Measurements from ENCODE around the gene COX6A1.

The COX6A1 gene

GRCh38 chr12:120437735-120438494 lies at the start of gene COX6A1:
TSS of gene COX6A1 (plus strand) at chr12:120438113. CDS start at chr12:120438127, 14 bp downstream.
- no peak for DNase-seq

- no peak for DNase-seq
These were observed 49.0 kb upstream of the COX6A1 start for GRCh38 chr12:120388691-120389481.

GRCh38 chr12:120390540-120391120 lies 47.3 kb upstream of the COX6A1 start:
- DNase-seq, result no peak

GRCh38 chr12:120394483-120395367 lies 43.2 kb upstream of the COX6A1 start:
- DNase-seq, result no peak

- DNase-seq, result no peak
These were observed 39.9 kb upstream of the COX6A1 start for GRCh38 chr12:120397824-120398540.

GRCh38 chr12:120399531-120399930 lies 38.4 kb upstream of the COX6A1 start:
- DNase-seq, result no peak

- no peak for DNase-seq
These were observed 35.7 kb upstream of the COX6A1 start for GRCh38 chr12:120402217-120402616.

GRCh38 chr12:120403869-120404268 lies 34.0 kb upstream of the COX6A1 start:
- DNase-seq, result no peak

- no peak for DNase-seq
These were observed 33.6 kb upstream of the COX6A1 start for GRCh38 chr12:120404271-120404670.

- no peak for DNase-seq
These were observed 31.8 kb upstream of the COX6A1 start for GRCh38 chr12:120406069-120406468.

- no peak for DNase-seq
These were observed 31.4 kb upstream of the COX6A1 start for GRCh38 chr12:120406553-120406952.

- DNase-seq, result no peak
These were observed 29.1 kb upstream of the COX6A1 start for GRCh38 chr12:120408771-120409170.

- no peak for DNase-seq
These were observed 25.5 kb upstream of the COX6A1 start for GRCh38 chr12:120412421-120412820.

GRCh38 chr12:120413901-120414695 lies 23.8 kb upstream of the COX6A1 start:
- DNase-seq, result no peak

GRCh38 chr12:120416490-120417216 lies 21.3 kb upstream of the COX6A1 start:
- DNase-seq, result no peak

- no peak for DNase-seq
These were observed 19.9 kb upstream of the COX6A1 start for GRCh38 chr12:120417917-120418580.

GRCh38 chr12:120421701-120422100 lies 16.2 kb upstream of the COX6A1 start:
- DNase-seq, result no peak

- DNase-seq, result no peak
These were observed 14.9 kb upstream of the COX6A1 start for GRCh38 chr12:120422892-120423456.

- DNase-seq, result no peak
These were observed 12.1 kb upstream of the COX6A1 start for GRCh38 chr12:120425797-120426196.
